HG03565 (cell line): ENCODE data around the gene ZNF438.

ENCODE experiments used
- ATAC-seq: cut with Tn5 transposase; IDR thresholded peaks from one replicate; pipeline ENCODE4 v1.9.1; 2021; ENCODE audit warnings: mild to moderate bottlenecking, moderate library complexity; ENCODE audit not compliant: unreplicated experiment

The ZNF438 gene

DNA sequence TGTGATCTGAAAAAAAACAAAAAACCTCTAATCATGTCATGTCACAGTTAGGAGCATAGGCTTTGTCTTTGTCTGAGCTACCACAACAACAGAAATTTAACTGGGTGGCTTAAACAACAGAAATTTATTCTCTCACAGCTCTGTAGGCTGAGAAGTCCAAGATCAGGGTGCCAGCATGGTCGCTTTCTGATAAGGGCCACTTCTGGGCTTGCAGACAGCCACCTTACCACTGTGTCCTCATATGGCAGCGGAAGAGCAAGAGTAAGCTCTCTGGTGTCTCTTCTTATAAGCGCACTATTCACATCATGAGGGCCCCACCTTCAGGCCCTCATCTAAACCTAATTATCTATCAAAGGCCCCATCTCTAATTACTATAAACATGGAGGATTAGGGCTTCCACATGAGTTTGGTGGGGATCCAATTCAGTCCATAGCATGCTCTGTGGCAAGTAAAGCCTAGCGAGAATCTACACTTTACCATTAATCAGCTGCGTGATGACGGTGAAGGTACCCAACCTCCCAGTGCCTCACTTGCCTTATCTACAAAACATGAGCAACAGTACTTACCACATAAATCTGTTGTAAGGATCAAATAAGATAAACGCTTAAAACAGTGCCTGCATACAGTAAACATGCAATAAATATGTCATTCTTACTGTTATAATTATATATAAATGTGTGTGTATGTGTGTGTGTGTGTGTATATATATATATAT, 17.3 kb downstream of the ZNF438 start:
- no peak for ATAC-seq

DNA sequence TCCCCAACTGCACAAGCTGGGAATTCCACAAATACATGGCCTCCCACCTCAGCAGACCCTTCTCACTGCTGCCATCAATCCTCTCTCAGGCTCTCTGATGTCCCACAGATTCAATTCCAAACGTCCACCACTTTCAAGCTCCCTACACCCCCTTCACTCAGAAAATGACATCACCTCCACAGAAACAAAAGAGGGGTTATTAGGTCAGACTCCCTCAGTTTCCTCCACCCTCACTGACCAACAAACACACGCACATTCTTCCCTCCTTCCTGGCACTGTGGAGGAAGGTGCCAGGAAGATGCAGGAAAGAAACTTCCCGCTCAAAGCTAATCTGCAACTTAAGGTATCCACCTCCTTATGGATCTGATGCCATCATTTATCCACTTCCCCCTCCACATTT, 18.3 kb downstream of the ZNF438 start:
- ATAC-seq = no peak

DNA sequence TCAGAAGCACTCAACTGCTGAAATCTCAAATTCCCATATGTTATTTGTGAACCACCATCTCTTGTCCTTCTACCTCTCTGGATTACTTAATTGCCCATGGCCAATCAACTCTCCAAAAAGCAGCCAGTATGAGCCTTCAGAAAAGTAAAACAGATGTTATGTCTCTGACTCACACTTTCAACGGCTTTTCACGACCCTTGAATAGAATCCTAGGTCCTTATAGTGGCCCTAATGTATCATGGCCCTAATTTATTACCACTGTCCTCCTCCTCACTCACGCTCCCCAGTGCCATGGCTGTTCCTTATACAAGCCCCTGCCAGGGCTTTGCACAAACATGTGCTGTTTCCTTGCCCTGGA, 20.0 kb downstream of the ZNF438 start:
- ATAC-seq = no peak

DNA sequence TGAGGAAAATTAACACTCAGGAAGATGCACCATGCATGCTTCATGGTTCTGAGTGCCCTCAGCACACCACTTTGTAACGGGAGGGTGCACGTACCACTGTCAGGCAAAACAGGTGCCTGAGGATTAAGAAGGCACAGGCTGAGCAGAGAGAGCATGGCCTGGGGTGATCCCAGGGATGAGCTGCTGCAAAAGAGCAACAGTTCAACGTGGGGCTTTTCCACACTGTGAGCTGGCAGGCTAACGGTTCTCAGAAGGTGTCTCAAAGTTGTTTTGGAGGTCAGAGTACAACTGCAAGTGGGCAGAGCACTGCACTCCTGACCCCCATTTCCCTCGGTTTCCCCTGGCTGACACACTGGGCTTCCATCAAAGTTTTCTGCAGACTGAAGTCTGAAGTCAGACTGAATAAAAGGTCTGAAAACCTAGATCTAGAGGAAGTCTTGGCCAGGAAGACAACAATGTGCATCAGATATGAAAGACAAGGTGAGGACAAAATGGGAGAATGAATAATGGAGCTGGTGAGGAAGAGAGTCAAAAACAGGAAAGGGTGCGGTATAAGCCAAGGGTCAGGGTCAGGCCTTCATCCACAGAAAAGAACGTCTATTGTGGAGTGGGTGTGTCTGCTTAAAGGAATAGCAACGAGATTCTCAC, 20.5 kb downstream of the ZNF438 start:
- ATAC-seq = no peak

DNA sequence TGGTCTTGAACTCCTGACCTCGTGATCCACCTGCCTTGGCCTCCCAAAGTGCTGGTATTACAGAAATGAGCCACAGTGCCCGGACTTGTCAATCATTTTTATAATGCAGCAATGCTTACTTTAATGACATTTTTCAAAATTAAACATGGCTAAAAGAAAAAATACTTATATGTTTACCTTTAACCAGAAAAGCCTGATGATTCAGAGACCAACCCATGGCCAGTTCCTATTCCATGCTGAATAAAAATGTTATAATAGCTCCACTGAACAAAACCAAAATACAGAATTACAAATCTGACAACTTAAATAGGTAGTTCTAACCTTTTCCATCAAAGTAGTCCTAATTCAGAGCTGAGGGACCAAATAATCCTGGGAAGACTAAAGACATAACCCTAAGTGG, 21.6 kb downstream of the ZNF438 start:
- no peak for ATAC-seq

DNA sequence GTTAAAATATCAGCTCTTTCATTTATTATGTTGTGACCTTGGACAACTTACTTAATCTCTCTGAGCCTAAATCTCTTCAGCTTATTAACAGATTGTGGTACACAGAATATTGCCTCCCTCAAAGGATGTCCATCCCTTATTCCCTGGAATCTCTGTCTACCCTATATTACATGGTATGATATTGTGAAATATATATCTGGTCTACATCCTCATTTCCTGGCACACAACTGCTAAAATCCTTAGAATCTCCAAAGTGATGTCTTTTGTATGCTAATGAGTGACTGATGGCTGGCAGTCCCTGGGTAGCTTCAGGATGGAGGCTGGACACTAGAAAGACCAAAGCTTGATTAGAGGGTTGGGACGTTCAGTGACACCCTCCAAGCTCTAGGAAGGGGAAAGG, 25.8 kb downstream of the ZNF438 start:
- ATAC-seq = no peak

DNA sequence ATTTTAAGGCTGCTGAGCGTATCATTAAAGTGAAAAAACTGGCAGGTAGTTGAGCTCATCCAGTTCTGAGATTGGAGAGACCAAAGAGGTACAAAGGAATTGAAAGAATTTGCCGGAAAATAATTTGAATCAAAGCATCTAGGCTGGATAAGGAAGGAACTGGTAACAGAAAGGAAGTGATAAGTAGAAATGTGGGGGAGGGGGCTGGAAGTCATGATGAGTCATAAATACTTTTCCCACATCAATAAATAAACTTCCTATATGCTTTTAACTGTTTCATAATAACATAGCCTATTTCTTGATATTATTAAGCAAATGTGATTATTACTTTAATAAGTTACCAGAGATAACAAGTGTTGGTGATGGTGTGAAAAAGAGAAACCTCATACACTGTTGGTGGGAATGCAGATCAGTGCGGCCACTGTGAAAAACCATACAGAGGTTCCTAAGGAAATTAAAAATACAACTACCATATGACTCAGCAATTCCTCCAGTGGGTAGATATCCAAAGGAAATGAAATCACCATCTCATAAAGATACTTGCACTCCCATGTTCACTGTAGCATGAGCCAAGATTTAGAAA, 27.0 kb downstream of the ZNF438 start:
- no peak for ATAC-seq

DNA sequence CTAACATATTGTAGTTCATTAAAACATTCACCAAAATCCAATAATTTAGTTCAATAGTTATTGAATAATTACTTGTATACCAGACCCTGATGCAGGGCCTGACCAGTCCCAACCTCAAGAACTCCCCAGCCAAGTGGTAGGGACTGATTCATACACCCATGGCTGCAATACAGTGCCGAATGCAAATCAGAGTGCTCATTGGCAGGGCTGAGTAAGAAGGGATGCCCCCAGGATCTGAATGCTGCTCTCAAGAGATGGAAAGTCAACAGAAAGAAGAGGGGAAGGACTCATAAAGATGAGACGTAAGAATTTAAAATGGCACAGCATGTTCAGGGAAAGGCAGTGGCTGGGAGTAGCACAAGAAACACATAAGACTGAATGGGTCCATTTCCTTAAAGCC, 29.9 kb downstream of the ZNF438 start:
- ATAC-seq = no peak

DNA sequence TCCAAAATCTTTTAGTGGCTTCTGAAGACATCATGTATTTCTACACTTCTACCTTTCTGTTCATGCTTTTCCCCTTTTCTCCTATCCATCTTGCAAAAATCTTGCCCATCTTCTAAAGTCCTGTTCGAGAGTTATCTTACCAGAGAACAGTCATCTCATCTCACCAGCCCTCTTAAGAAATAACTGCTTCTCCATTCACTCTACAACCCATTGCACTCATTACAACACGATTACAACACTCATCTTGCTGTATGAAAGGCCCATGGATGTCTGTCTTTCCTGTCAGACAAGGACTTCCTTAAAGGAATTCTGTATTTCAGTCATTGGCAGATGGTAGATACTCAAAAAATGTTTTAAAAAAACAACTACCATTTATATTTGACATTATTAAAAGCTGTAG, 30.8 kb downstream of the ZNF438 start:
- ATAC-seq = no peak

DNA sequence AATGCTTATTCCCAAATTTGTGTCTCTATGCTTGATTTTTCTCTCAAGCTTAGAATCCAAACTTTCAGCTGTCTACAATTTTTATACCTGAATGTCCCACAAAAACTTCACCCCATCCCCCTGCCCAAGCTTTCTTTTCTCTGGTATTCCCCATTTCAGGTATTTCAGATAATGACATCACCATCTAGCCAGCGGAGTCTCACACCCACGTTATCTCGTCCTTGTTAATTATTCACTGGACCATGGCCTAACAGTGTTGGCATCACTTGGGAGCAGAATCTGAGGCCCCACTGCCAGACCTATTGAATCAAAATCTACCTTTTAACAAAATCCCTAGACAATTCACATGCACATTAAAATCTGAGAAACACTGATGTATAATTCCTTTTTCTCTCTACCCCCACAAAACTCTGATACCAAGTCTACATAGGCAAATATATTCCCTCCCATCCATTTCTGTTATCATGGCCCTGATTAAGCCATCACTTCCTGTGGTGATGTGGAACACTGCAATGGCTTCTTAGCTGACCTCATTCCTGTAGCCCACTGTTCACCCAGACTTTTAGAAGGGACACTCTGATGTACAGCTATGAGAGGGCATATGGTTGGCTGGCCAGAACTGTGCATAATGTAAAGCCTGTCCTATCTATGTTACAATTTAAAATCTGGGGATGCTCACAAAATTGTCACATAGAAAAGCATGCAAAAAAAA, 31.4 kb downstream of the ZNF438 start:
- ATAC-seq = no peak

DNA sequence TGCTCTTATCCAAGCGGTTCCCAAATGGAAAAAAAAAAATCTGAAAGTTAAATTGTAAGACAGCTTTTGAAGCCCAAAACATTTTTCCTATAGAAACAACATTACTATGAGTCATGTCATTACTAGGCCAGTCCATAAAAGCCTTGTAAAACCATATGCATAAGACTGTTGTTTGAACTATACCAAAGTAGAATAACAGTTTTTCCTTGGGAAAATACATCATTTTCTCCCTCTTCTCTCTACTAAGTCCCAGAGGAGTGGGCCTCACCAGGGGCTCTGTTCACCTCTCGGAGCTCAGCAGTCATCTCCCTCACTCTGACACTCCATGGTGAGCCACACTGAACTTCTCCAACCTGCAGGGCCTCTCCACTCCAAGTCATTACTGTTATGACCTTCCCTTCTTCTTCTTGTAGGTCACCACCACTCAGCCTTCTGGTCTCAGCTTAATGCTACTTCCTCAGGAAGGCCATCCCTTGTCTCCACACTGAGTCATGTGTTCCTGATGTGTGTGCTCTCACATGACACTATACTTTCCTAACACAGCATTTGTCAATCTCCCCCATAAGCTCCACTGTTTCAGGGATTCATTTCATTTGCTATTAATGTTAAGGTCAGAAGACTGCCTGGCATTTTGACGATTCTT, 32.5 kb downstream of the ZNF438 start:
- no peak for ATAC-seq

DNA sequence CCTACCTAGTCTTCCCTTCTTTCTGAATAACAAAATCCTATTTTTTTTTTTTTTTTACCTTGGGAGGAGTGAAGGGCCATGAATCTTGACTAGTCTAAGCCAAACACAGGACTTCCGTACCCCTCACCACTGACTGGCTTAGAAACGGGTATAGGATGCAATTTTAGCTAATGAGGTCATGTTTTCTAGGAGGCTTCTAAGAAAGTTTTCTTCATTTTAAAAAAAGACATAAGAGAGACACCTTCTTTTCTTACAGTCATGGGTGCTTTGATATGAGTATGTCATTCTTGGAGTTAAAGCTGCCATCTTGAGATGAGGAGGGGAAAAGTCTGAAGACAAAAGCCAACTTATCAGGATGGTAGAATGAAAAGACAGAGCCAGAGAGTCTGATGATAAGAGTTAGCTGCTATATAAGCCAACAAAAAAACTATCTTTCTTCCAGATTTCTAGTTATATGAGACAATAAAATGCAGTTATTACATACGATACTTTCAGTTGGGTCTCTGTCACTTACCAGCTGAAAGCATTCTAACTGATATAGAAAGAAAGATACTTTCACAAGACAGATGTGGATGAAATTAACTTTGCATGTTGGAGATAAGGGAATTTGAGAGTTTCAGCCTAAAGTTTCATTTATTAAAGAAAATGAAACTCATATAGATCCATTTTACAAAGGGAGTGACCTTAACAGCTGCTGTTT, 34.0 kb downstream of the ZNF438 start:
- ATAC-seq = no peak

DNA sequence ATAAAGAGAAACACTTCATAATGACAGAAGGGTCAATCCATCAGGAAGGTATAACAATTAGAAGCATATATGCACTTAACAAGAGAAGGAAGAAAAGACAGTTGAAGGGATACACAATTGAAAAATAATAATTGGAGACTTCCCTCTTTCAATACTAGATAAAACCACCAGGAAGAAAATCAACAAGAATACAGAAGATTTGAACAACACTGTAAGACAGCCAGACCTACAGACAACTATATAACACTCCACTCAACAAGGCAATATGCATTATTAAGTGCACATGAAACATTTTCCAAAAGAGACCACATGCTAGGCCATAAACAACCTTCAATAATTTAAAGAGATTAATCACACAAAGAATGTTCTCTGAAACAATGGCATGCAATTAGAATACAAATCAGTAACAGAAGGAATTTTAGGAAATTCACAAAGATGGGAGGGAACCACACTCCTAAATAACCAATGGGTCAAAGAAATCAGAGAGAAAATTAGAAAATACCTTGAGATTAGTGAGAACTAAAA, 35.1 kb downstream of the ZNF438 start:
- ATAC-seq = no peak

DNA sequence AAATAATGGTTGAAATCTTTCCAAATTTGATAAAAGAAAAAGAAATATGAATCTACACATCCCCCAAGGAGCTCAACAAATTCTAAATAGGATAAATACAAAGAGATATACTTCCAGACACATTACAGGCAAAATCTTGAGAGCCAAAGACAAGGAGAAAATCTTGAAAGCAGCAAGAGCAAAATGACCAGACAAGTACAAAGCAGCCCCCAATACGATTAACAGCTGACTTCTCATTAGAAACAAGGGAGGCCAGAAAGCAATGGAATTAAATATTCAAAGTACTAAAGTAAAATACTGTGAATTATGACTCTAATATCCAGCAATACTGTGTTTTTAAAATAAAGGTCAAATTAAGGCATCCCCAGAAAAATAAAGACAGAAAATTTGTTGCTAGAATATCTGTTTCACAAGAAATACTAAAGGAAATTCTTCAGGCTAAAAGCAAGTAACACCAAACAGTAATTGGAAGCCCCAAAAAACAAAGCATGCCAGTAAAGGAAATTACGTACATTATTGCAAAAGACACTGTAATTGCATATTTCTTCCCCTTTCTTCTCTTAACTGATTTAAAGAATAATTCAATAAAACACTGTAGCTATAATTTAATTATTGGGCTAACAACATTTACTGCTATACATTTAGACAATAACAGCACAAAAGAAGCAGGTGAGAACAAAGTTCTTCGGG, 36.4 kb downstream of the ZNF438 start:
- no peak for ATAC-seq

DNA sequence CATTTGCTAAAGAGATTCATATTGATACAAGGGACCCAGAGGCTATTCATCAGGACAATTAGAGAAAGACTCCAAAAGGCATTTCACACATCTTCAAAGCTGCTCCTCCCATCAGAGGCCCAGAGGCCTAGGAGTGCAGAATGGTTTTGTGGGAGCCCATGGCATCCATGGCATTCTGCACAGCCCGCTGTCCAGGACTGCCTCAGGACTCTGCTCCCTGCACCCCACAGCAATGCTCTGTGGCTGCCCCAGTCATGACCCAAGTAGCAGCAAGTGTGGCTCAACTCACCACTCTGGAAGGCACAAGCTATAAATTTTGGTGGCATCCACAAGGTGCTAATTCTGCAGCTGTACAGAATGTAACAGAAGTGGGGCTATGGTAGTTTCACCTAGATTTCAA, 38.5 kb downstream of the ZNF438 start:
- ATAC-seq = no peak

DNA sequence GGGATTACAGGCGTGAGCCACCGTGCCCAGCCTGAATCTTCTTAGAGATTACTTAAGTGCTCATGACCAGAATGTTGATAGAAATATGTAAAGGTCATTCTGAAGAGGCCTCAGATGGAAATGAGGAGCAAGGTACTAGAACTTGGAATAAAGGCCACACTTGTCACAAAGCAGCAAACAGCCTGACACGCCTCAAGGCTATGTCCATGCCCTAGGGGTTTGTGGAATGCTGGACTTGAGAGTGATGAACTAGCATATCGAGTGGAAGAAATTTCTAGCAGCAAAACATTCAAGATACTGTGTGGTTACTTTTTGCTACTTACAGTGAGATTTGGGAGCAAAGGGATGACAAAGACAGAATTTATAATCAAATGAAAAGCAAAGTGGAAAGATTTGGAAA, 39.0 kb downstream of the ZNF438 start:
- no peak for ATAC-seq

DNA sequence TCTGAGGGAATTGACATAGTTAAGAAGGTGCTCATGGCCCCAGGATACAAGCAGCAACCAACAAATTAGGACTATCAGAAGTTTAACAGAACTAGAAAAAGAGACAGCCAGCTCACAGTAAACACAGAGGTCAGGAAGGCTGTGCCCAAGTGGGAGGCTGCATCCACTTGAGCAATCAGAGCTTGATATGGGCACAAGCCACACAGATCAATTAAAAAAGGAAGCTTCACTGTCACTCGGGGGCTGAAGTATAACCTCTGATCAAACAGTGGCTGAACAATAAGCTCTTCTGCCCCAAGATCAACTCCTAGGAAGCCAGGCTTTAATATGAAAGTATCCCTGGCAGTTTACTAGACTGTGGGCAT, 40.0 kb downstream of the ZNF438 start:
- ATAC-seq = no peak

DNA sequence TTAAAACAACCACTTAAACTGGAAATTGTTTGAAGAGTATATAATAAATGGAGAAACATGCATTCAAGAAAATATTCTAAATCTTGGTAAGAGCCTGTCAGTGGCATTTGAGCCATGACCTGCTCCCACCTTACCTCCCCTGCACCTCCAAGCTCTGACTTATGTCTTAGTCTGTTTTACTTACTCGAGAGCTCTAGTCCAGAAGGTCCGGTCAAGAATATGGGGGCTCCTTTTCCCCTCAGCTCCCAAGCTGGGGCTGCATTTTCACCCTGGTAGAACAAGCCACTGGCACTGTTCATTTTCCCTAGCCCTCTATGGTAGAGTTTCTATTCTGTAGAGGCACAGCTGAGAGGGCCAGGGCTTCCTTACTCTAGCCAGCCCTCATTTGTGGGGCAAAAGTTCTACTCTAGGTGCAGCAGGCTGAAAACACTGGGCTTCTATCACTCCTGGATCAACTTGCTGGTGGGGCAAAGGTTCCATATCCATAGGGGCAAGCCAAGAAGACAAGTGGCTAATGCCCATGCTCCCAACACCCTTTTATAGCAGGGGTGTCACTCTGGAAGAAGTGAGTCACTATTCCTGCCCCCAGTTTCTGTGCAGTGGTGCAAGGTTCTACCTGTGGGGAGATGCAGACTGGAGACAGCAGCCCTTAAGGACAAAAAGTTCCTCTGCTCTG, 40.6 kb downstream of the ZNF438 start:
- no peak for ATAC-seq

DNA sequence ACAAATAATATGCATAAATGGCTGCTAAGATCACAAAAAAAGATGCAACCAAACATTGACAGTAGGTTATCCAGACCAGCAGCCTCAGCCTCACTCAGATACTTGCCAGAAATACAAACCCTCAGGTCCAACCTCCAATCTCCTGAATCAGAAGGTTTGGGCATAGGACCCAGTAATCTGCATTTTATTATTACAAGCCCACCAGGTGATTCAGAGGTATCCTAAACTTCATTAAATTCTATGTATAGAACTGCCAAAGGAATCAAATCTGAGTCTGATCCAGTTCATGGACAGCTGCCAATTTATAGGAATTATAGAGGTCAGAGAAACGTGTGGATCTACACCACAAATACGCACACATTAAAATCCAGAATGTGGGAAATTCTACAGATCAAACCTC, 41.3 kb downstream of the ZNF438 start:
- no peak for ATAC-seq
